ENCODE measurements around the gene MED29.
"Not testable (repeated sequence)": the region's sequence is repeated elsewhere in the genome, so short reads cannot be mapped to it uniquely, and the experiment has no call there.

The MED29 gene

DNA sequence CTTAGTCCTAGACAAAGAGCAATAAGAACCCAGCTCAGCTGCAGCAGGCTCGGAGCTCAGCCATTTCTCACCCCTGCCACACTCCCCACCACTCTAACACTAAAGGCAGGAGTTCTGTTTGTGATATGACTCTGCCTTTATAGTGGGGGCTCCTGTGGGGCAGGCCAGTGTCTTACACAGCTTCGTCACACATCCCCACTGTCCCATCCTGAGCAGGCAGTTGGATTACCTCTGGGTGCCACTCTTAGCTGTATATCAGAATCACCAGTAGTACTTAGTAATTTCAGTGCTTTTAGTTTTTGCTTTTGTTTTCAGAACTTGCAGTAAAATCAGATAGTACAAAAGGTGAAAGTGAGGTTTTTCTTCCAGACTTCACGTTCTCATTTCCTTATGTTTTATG, 32.2 kb upstream of the MED29 start:
- in situ Hi-C loops (cut with MboI; ENCODE audit: low sequenced_read_pairs) = no loop called here
- H3K4me1 ChIP-seq = no peaks in the 10 kb centered on the region
- peaks cover 68% of the 10 kb centered on the region for H3K36me3 ChIP-seq (replicated peaks)
- H3K27me3 ChIP-seq (ENCODE audit: low read depth) = no peaks in the 10 kb centered on the region
- H3K9me3 ChIP-seq = no peaks in the 10 kb centered on the region
- H3K4me3 ChIP-seq = no peak overlapping the region
- no peak for DNase-seq (ENCODE audit: low spot score in 2 of 2)

DNA sequence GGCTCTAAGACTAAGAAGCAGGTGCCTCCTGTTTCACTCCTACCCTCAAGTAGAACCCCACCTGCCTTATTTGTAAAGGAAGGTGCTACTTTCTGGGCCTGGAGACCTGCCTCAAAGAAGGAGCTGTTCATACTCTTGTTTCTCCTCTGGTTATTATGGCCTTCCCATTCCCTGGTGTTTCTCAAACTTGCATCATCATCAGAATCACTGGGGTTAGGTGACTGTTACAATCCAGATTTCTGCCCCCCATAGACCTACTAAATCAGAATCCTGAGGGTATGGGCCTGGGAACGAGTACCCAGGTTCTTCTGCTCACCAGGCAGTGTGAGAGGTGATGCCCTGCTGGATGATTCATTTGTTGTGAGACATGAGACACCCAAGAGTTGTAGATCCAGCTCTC, 30.6 kb upstream of the MED29 start:
- no peaks in the 10 kb centered on the region for H3K9me3 ChIP-seq
- in situ Hi-C loops (cut with MboI; ENCODE audit: low sequenced_read_pairs) = no loop called here
- H3K4me3 ChIP-seq = no peak overlapping the region
- H3K36me3 ChIP-seq (replicated peaks) = peaks cover 57% of the 10 kb centered on the region
- no peaks in the 10 kb centered on the region for H3K27me3 ChIP-seq (ENCODE audit: low read depth)
- no peak for DNase-seq (ENCODE audit: low spot score in 2 of 2)
- no peaks in the 10 kb centered on the region for H3K4me1 ChIP-seq

DNA sequence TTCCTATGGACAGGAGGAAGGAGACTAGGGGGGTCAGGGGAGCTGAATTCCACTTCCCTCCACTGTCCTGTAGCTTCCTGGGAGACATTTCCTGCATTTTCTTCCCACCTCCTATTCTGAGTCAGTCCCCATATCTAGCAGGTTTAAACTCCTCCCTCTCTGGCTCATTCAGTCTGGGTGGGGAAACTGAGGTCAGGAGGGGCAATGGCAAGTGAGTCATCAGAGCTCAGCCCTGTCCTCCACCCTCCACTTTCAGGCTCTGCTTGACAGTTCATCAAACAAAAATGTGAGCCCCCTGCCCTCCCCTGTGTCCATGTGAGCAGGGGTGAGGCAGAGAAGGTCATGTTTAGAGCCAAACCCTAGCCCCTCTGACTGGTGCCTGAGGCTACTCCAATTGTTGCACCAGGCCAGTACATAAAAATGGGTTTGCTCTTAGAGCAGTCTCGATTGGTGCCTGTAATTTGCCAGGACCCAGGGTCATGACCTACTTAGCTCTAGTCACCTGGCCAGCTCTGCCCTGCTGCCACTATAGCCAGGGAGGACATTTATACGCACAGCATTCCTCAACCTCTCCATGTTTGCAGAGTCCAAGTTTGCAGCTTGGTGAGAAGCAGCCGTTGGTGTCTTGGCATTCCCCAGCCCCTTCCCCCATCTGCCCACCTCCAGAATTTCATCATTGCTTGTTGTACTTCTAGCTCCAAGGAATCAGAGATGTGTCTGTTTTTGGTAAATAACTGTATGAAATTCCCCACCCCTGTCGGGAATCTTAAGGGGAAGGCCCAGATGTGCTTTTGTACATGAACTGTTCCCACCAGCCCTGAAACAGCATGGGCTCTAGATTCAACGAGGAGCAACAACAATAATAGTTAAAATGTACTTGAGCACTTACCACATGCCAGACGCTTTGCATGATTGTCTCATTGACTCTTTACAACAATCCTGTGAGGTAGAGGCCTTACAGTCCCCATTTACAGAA, 28.2 kb upstream of the MED29 start:
- in situ Hi-C loops (cut with MboI; ENCODE audit: low sequenced_read_pairs) = no loop called here
- DNase-seq (ENCODE audit: low spot score in 2 of 2) = no peak

DNA sequence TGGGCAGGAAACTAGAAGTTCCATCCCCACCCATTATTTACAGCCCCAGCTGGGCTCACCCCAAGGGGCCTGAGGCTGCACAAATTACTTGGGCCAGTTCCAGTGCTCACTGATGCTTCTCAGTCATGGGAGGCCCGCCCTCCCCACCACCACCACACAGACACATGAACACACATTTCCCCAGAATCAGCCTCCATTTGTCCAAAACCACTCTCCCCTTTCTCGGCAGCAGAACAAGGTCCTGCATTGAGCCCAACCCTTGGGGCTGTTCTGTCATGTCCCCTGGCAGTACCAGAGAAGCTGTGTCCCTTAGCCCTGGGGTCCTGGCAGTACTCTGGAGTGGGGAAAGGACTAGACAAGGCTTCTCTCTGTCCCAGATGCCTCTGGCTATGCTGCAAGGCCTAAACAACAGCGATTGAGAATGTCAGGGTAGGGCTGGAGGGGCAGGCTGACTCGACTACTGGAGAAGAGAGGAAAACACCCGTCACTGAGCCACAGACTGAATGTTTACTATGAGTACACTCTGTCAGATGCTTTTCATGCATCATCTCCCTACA, 27.2 kb upstream of the MED29 start:
- no peak for DNase-seq (ENCODE audit: low spot score in 2 of 2)
- in situ Hi-C loops (cut with MboI; ENCODE audit: low sequenced_read_pairs) = no loop called here
- Histone ChIP-seq H3K36me3 (replicated peaks) (peaks cover 47% of the 10 kb centered on the region), H3K9me3 (no peaks in the 10 kb centered on the region), H3K27me3 (ENCODE audit: low read depth) (no peaks in the 10 kb centered on the region), H3K4me3 (no peak overlapping the region), H3K4me1 (no peaks in the 10 kb centered on the region)

More for the DNA sequence above, 28.2 kb upstream of the MED29 start:
- no peak overlapping the region for H3K4me3 ChIP-seq
- H3K36me3 ChIP-seq (replicated peaks) = peaks cover 56% of the 10 kb centered on the region
- no peaks in the 10 kb centered on the region for H3K27me3 ChIP-seq (ENCODE audit: low read depth)
- no peaks in the 10 kb centered on the region for H3K9me3 ChIP-seq
- H3K4me1 ChIP-seq = no peaks in the 10 kb centered on the region

DNA sequence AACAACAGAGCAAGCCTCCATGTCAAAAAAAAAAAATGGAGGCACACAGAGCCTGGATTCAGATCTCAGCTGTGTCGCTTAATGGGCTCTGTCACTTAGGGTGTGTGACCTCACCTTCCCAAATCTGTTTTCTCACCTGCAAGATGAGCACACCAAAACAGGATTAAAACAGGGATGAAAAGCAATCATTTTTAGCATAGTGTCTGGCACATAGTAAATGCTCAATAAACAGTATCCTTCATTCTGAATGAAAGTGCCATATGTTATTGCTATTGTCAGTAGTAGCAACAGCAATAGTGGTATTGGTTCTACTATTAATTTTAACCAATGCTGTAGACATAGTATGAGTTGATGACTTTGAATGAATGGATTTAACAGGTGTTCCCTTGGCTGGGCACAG, 25.6 kb upstream of the MED29 start:
- Histone ChIP-seq H3K9me3 (no peaks in the 10 kb centered on the region), H3K4me1 (no peaks in the 10 kb centered on the region), H3K36me3 (replicated peaks) (peaks cover 50% of the 10 kb centered on the region), H3K4me3 (no peak overlapping the region), H3K27me3 (ENCODE audit: low read depth) (no peaks in the 10 kb centered on the region)
- in situ Hi-C loops (cut with MboI; ENCODE audit: low sequenced_read_pairs) = no loop called here
- no peak for DNase-seq (ENCODE audit: low spot score in 2 of 2)

DNA sequence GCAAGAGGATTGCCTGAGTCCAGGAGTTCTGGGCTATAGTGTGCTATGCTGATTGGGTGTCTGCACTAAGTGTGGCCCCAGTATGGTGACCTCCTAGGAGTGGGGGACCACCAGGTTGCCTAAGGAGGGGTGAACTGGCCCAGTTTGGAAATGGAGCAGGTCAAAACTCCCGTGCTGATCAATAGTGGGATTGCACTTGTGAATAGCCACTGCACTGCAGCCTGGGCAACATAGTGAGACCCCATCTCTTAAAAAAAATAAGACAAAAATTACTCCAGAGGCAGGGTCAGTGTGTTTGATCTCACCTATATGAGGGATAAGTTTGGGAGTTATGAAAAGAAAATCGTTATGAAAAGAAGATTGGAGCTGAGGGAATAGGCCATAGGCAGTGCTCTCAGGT, 22.0 kb upstream of the MED29 start:
- no peak for DNase-seq (ENCODE audit: low spot score in 2 of 2)
- in situ Hi-C loops (cut with MboI; ENCODE audit: low sequenced_read_pairs) = no loop called here
- no peaks in the 10 kb centered on the region for H3K4me1 ChIP-seq
- peaks cover 53% of the 10 kb centered on the region for H3K36me3 ChIP-seq (replicated peaks)
- no peaks in the 10 kb centered on the region for H3K9me3 ChIP-seq
- H3K4me3 ChIP-seq = no peak overlapping the region
- no peaks in the 10 kb centered on the region for H3K27me3 ChIP-seq (ENCODE audit: low read depth)

DNA sequence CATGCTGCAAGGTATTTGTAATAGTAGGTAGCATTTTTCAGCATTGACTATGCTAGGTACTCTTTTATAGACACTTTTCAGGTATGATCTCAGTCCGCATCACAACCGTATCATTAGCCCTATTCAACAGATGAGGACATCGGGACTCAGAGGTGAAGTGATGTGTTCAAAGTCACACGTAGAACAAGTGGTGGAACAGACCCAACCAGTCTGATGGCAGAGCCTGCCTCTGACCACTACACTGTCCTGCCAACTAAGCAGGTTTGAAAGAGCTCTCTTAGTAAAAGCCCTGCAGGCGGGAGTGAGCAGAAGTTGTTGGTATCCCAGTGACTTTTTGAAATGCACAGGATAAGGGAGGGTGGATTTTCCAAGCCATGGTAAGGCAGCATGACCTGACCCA, 20.4 kb upstream of the MED29 start:
- peaks cover 50% of the 10 kb centered on the region for H3K36me3 ChIP-seq (replicated peaks)
- in situ Hi-C loops (cut with MboI; ENCODE audit: low sequenced_read_pairs) = no loop called here

DNA sequence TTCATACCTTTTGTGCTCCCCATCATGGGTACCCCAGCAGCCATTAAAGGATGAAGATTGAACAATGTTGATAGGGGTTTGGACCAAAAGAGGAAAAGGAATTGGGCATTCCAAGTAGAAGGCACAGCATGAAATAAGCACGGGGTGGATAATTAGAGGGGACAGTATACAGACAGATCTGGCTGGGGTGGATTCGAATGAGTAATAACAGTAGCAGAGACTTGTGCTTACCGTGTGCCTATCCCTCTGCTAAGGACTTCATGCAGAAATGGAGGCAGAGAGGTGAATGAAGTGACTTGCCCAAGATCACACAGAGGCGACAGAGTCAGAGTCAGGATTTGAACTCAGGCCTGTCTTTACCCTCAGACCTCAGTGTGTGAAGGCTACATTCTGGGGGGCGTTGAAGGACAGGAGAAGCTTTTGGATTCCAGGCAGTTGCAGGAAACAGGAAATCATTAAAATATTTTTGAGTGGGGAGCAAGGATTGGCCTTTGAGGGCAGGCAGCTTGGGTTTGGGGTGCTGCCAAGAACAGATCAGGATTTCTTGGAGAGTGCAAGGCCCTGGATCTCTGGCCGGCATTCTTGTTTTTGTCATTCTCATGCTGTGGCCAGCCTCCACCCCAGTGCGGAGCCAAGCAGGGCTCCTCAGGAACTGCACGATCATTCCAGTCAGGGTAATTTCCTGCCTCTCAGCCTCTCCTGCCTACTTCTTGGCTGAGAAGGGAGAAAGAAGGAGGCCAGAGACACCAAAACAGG, 19.0 kb upstream of the MED29 start:
- no peaks in the 10 kb centered on the region for H3K9me3 ChIP-seq
- no peaks in the 10 kb centered on the region for H3K4me1 ChIP-seq
- H3K27me3 ChIP-seq (ENCODE audit: low read depth) = no peaks in the 10 kb centered on the region
- in situ Hi-C loops (cut with MboI; ENCODE audit: low sequenced_read_pairs) = no loop called here
- no peak for DNase-seq (ENCODE audit: low spot score in 2 of 2)
- peaks cover 52% of the 10 kb centered on the region for H3K36me3 ChIP-seq (replicated peaks)
- H3K4me3 ChIP-seq = no peak overlapping the region

More for the DNA sequence above, 20.4 kb upstream of the MED29 start:
- Histone ChIP-seq H3K27me3 (ENCODE audit: low read depth) (no peaks in the 10 kb centered on the region), H3K4me3 (no peak overlapping the region), H3K4me1 (no peaks in the 10 kb centered on the region), H3K9me3 (no peaks in the 10 kb centered on the region)
- no peak for DNase-seq (ENCODE audit: low spot score in 2 of 2)

DNA sequence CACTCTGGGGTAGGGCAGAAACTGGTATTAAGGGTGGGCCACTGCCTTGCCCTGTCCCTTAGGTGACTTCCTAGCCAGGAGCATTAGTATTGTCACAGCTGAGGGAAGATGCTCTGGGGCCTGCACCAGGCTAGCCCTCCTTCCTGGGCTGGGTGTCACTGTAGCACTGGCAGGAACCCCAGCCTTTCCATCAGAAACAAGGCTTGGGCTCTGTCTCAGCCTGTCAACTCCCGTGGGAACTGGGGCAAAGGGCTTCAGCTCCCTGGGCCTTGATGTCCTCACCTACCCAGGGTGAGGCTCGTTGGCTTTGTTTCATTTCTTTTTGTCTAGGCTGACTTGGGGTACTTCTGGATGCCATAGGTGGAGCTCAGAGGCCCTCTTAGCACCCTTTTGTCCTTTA, 18.2 kb upstream of the MED29 start:
- Histone ChIP-seq H3K4me3 (no peak overlapping the region), H3K9me3 (no peaks in the 10 kb centered on the region), H3K4me1 (no peaks in the 10 kb centered on the region), H3K36me3 (replicated peaks) (peaks cover 60% of the 10 kb centered on the region), H3K27me3 (ENCODE audit: low read depth) (no peaks in the 10 kb centered on the region)
- in situ Hi-C loops (cut with MboI; ENCODE audit: low sequenced_read_pairs) = no loop called here
- no peak for DNase-seq (ENCODE audit: low spot score in 2 of 2)

DNA sequence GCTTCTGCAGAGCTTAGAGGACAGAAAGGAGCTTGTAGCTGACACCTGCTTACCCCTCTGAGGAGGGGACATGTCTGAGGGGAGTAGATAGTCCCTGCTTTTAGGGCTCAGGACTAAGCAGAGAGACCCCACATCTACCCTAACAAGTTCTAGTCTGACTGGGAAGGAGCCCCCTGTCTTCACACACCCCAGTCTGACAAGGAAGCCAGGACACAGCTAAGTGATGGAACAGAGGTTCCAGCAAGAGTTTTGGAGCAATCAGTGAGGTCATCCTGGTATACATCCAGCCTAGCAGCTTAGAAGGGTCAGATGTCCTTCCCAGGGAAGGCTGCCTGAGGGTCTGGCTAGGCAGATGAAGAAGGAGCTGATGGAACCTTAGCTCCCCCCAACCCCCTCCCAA, 15.2 kb upstream of the MED29 start:
- DNase-seq (ENCODE audit: low spot score in 2 of 2) = no peak
- in situ Hi-C loops (cut with MboI; ENCODE audit: low sequenced_read_pairs) = no loop called here
- no peak overlapping the region for H3K4me3 ChIP-seq
- H3K27me3 ChIP-seq (ENCODE audit: low read depth) = no peaks in the 10 kb centered on the region
- H3K4me1 ChIP-seq = no peaks in the 10 kb centered on the region
- no peaks in the 10 kb centered on the region for H3K9me3 ChIP-seq
- H3K36me3 ChIP-seq (replicated peaks) = peaks cover 69% of the 10 kb centered on the region

DNA sequence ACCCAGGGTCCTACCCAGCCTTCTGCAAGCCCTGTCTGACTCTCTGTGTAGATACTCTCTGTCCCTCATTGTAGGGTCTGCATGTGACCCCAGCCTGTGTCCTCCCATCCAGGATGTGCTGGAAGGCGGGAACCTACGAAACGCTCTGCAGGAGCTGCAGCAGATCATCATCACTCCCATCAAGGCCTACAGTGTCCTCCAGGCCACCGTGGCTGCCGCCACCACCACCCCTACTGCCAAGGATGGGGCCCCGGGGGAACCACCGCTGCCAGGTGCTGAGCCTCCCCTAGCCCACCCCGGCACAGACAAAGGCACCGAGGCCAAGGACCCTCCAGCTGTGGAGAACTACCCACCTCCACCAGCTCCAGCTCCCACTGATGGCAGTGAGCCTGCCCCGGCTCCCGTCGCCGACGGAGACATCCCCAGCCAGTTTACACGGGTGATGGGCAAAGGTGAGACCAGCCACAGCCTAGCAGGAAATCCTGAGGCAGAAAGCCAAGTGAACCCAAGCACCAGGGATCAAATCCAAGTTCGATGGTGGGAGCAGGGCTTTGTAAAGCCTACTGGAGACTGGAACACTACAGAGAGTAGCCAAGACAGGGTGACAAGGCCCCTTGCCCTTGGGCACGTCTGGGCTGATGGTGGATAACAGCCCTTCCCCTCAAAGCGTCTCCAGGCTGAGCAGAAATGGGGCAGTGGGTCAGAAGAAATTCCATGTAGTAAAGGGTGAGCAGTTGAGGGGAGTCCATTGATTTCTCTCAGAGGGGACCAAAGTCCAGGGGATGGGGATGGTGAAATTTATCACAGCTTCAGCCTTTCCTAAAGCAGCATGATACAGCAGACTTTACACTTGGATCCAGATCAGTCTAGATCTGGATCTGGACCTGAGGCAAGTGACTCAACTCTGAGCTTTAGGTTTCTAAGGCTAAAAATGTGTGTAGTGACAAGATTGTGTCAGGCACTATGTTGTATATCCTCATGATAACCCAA, 13.5 kb upstream of the MED29 start:
- Histone ChIP-seq H3K9me3 (no peaks in the 10 kb centered on the region), H3K27me3 (ENCODE audit: low read depth) (no peaks in the 10 kb centered on the region), H3K36me3 (replicated peaks) (peaks cover 71% of the 10 kb centered on the region), H3K4me1 (no peaks in the 10 kb centered on the region), H3K4me3 (no peak overlapping the region)
- DNase-seq (ENCODE audit: low spot score in 2 of 2) = no peak
- in situ Hi-C loops (cut with MboI; ENCODE audit: low sequenced_read_pairs) = no loop called here

DNA sequence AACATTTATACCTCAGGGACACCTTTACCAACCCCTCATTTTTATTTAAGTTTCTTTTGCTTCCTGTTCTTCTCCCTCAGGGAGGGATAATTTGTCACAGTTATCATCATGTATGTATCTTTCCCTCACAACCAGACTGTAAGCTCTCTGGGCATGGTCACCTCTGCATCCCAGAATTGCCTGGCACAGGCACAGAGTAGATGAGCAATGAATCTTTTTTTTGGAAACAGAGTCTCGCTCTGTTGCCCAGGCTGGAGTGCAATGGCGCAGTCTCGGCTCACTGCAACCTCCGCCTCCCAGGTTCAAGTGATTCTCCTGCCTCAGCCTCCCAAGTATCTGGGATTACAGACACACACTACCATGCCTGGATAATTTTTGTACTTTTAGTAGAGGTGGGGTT, 11.8 kb upstream of the MED29 start:
- H3K4me3 ChIP-seq; H3K9me3 ChIP-seq; in situ Hi-C loops (cut with MboI; ENCODE audit: low sequenced_read_pairs); DNase-seq (ENCODE audit: low spot score in 2 of 2); H3K27me3 ChIP-seq (ENCODE audit: low read depth); H3K4me1 ChIP-seq: not testable (repeated sequence)
- peaks cover 76% of the 10 kb centered on the region for H3K36me3 ChIP-seq (replicated peaks)

DNA sequence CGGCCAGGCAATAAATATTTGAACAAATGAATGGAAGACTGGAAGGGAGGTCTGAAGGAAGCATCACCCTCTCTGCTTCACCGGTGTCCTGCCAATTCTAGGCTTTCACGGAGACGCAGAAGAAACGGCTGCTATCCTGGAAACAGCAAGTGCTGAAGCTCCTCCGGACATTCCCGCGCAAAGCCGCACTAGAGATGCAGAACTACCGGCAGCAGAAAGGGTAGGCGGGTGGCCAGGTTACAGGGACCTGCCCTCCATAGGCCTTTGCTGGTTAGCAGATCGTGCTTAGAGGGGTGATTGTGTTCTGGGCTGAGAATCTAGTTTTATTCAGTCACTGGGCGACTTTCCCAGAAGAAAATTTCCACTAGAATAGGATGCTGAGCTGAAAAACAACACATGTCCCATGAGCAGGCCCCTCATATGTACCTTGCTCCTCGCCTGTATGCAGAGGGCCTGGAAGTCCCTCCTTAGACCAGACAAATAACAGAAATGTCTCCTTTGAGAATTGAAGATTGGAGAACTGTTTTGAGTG, 11.2 kb upstream of the MED29 start:
- in situ Hi-C loops (cut with MboI; ENCODE audit: low sequenced_read_pairs) = no loop called here
- peaks cover 78% of the 10 kb centered on the region for H3K36me3 ChIP-seq (replicated peaks)
- DNase-seq (ENCODE audit: low spot score in 2 of 2) = no peak
- H3K27me3 ChIP-seq (ENCODE audit: low read depth) = no peaks in the 10 kb centered on the region
- H3K4me3 ChIP-seq = no peak overlapping the region
- no peaks in the 10 kb centered on the region for H3K9me3 ChIP-seq
- no peaks in the 10 kb centered on the region for H3K4me1 ChIP-seq
